Effector CD8-positive, alpha-beta T cell (primary cell): ENCODE results near the gene NECAP2.
"Not testable (repeated sequence)": the region's sequence is repeated elsewhere in the genome, so short reads cannot be mapped to it uniquely, and the experiment has no call there.

Experiments used
- DNase-seq: peaks from one replicate; lab custom pipeline; 2025; lab: John Stamatoyannopoulos, UW

The NECAP2 gene

DNA sequence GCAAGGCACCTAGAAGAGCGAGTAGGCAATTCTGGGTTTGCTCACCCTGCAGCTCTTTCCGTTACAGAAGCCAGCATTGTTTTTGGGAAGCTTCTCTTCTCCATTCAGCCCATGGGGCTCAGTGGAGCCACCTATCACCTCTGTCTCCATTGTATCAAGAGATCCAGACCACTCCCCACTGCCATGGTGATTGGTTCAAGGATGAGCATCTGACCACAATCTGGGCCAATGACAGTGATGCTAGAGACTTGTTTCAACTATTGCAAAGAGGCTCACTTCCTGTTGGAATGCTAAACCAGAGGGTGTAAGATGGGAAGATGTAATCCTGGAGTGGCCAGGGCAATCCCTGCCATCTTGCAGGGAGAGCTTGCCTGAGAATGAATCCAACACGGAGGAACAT, 9.9 kb upstream of the NECAP2 start:
- no peak for DNase-seq

- no peak for DNase-seq
Observed at GRCh38 chr1:16433030-16433429, 7.5 kb upstream of the NECAP2 start.

DNA sequence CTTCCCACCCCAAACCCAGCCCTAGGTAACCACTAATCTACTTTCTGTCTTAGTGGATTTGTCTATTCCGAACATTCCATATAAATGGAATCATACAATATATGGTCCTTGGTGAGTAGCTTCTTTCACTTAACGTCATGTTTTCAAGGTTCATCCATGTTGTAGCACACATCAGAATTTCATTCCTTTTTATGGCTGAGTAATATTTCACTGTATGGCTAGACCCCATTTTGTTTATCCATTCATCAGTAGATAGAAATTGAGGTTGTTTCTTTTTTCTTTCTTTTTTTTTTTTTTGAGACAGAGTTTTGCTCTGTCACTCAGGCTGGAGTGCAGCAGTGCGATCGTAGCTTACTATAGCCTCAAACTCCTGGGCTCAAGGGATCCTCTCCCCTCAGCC, 6.5 kb upstream of the NECAP2 start:
- no peak for DNase-seq

- no peak for DNase-seq
Observed at GRCh38 chr1:16434501-16434900, 6.0 kb upstream of the NECAP2 start.

- DNase-seq: no peak
Observed at GRCh38 chr1:16436946-16437474, 3.5 kb upstream of the NECAP2 start, which contains the start of gene SPATA21. SPATA21 (minus strand) TSS chr1:16437424; CDS start chr1:16431371, 6,053 bp downstream.

GRCh38 chr1:16438516-16438915, 2.0 kb upstream of the NECAP2 start:
- no peak for DNase-seq

- no peak for DNase-seq
Observed at GRCh38 chr1:16438924-16439323, 1.6 kb upstream of the NECAP2 start.

- DNase-seq: no peak
Observed at GRCh38 chr1:16440131-16440469, 424 bp upstream of the NECAP2 start.

GRCh38 chr1:16441282-16441665, 750 bp downstream of the NECAP2 start:
- no peak for DNase-seq

DNA sequence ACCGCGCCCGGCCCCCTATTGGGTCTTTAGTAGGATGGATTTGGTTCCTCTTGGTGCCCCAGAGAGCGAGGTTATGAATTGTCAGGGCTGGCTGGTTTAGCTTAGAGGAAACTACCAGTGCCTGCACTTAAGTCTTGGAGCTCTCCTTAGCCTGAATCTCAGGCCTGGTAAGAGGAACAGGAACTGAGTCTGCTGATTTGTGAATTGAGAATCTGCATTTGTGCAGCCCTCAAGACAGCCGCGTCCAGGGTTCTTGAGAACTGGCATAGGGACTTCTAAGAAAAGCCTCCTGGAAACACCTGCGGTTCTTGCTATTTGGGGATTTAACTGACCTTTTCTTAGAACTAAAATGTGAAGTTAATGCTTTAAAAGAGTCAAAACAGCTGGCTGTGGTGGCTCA, 1.7 kb downstream of the NECAP2 start:
- DNase-seq: no peak

GRCh38 chr1:16442941-16443340, 2.4 kb downstream of the NECAP2 start:
- DNase-seq: no peak

DNA sequence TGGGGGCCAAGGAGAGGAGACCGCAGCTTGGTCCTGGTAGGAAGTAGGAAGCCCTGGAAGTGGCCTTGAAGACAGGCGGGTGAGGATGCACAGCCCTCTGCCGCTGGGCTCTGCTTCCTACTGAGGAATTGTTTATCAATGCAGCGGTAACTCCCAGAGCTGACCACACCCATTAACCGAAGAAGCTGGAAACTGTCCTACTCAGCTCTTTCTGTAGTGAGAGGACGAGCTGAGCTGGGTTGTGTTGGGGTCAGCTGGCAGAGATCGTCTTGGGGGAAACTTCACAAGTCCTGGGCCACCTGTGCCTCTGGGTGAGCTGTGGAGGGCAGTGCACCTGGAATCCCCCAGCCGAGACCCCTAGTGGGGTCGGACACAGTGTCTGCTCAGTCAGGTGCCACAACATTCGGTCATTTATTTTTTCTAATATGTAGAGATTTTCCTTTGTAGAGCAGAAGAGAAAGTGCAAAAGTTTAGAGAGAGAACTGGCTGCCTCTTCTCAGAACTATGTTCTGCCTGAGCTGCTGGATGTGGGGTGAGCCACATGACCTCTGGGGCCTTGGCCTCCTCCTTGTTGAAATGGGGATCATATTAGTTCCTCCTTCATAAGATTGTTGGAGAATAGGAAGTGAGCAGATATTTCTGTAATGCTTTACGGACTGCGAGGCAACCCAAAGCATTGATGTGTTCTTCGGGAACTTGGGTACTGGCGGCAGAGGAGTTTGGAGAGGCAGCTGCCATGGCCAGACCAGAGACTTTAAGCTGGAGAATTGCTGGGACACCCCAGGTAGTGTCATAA, 3.6 kb downstream of the NECAP2 start:
- no peak for DNase-seq

DNA sequence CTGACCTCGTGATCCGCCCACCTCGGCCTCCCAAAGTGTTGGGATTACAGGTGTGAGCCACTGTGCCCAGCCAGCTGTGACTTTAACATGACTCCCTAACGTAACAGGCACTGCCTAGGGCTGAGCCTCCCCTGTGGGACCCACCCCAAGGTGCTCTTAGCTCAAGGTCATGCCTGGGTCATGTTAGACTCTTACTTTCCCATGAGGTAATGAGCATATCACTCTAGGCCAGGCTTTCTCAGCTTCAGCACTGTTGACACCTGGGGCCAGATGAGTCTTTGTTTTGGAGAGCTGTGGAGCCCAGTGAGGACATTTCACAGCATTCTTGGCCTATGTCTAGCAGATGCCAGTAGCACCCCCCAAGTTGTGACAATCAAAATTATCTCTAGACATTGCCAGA, 4.5 kb downstream of the NECAP2 start:
- no peak for DNase-seq

GRCh38 chr1:16446116-16446515, 5.6 kb downstream of the NECAP2 start:
- DNase-seq: no peak

DNA sequence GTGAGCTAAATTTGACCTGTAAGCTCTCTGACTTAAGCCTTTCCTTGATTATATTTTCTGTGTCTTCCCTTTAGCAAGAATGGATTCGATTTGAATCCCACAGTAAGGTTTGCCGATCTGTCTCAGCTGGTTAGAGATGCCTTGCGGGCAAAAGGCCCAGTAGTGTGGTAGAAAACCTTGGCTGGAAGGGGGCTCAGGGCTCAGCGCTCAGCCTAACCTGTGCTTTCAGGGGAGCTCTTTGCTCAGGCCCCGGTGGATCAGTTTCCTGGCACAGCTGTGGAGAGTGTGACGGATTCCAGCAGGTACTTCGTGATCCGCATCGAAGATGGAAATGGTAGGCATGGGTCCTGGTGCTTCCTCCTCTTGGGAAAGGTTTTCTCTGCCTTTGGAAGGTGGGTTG, 7.1 kb downstream of the NECAP2 start:
- no peak for DNase-seq

- no peak for DNase-seq
Observed at GRCh38 chr1:16449065-16449464, 8.5 kb downstream of the NECAP2 start.

- no peak for DNase-seq
Observed at GRCh38 chr1:16449666-16450065, 9.1 kb downstream of the NECAP2 start.

DNA sequence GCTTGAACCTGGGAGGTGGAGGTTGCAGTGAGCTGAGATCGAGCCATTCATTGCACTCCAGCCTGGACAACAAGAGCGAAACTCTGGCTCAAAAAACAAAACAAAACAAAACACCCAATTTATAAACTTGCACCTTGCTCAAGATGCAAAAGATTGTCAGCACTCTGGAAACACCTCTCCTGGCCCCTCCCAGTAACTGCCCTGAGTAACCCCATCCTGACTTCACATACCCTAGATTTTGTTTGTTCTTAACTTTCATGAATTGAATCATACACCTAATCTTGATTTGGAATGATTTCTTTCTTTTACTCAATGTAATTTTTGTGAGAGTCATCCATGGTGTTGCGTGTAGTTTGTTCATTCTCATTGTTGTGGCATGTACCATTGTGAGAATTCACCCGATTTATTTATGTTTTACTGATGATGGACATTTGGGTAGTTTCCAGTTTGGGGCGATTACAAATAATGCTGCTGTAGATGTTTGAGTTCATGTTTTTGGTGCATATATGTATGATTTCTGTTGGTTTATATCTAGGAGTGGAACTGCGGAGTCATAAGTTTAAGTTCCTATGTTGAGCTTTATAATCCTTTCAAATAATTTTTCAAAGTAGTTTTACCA, 10.4 kb downstream of the NECAP2 start:
- no peak for DNase-seq

GRCh38 chr1:16451841-16452528, 11.5 kb downstream of the NECAP2 start:
- DNase-seq: no peak

GRCh38 chr1:16454909-16455308, 14.4 kb downstream of the NECAP2 start:
- not testable (repeated sequence) for DNase-seq

DNA sequence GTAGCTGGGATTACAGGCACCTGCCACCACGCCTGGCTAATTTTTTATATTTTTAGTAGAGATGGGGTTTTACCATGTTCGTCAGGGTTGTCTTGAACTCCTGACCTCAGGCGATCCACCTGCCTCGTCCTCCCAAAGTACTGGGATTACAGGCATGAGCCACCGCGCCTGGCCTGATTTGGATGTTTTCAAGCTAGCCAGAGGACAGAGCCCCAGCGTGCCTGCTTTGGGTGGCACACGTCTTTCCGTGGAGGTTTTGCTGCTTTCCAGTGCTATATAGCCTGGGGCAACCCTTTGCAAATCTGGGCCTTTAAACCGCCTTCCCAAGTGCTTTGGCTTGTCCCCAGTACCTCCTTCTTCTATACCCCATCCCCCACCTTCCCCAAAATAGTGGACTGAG, 15.6 kb downstream of the NECAP2 start:
- not testable (repeated sequence) for DNase-seq

- DNase-seq: no peak
Observed at GRCh38 chr1:16458831-16459230, 18.3 kb downstream of the NECAP2 start.
